ENCODE data around the gene TMEM253.
A peak's percentile ranks its signal among the peaks of the same experiment; 100 is the strongest.

TMEM253 gene

DNA sequence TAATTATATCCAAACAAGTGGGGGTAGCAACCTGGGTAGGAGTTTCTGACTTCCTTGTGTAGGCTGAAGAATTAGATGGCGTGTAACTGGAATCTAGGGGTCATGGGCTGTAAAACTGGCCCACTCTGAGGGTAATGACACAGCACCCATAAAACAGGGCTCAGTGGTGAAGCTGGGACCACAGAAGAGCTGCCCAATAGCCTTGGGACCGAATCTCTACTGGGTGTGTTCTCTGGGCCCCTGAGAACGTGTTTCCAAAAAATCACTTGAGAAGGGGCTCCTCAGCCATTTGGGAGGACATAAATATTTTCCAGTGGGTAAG is 39.6 kb upstream of the TMEM253 start:
- H3K27me3 ChIP-seq (replicated peaks): no peaks in the 10 kb centered on the region
- TF ChIP-seq CTCF (IDR thresholded peaks at IDR 0.05; ENCODE audit: low read depth, low read length, missing control alignments): no peak
- H3K36me3 ChIP-seq (replicated peaks): no peaks in the 10 kb centered on the region
- DNase-seq: no peak
- no peak overlapping the region for H3K4me3 ChIP-seq (ENCODE audit: low read depth, low read length)
- H3K27ac ChIP-seq: no peak overlapping the region
- in situ Hi-C loops (cut with HindIII; ENCODE audit: low pct_ligation_motif_present, low sequenced_read_pairs): no loop called here

DNA sequence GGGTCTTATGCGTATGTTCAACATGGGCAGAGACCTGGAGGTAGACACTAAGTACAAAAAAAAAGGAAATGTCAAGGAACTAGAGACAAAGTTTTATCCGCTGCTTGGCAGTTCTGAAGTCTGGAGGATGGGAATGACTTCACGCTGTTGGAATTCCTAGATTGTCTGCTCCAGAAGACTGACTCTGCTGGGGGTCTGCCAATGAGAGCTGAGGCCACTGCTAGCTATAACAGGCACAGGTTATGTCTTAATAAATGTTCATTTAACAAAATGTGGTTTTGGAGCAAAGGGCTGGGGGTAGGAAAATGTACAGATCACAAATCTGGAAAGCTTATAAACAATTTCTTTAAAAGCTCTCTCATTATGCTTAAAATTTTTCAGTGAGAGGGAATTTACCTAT is 37.4 kb upstream of the TMEM253 start:
- TF ChIP-seq CTCF (IDR thresholded peaks at IDR 0.05; ENCODE audit: low read depth, low read length, missing control alignments): no peak
- H3K27me3 ChIP-seq (replicated peaks): no peaks in the 10 kb centered on the region
- H3K4me3 ChIP-seq (ENCODE audit: low read depth, low read length): no peak overlapping the region
- H3K27ac ChIP-seq: no peak overlapping the region
- no peaks in the 10 kb centered on the region for H3K36me3 ChIP-seq (replicated peaks)
- in situ Hi-C loops (cut with HindIII; ENCODE audit: low pct_ligation_motif_present, low sequenced_read_pairs): no loop called here
- peak; percentile 84 for DNase-seq

DNA sequence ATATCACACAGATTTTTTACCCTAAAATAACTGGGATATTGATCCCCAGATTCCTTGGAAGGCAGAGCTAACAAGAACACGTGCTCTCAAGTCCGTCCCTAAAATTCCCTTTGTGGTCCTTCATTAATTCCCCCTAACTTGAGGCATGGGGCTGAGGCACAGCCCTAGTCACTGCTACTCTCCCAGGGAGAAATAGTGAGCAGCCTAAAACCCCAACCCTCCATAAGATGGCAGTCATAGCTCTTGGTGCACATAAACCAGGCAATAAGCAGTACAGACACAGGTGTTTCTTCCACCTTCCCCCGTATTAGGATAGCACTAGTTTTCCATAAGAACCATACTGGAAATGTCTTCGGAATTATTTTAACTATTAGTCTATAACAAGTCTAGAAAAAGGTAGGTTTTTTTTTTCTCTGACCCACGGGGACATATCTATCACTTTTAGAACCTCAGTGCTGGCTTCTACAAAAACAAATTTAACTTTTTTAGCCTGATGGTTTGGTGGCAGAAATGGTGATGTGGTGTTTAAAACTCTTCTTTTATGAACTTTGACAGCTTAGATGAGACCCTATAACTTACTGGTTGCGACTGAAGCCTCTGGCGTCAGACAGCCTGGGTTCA is 33.9 kb upstream of the TMEM253 start:
- Histone ChIP-seq H3K27ac (no peak overlapping the region), H3K36me3 (replicated peaks) (no peaks in the 10 kb centered on the region), H3K27me3 (replicated peaks) (no peaks in the 10 kb centered on the region), H3K4me3 (ENCODE audit: low read depth, low read length) (no peak overlapping the region)
- in situ Hi-C loops (cut with HindIII; ENCODE audit: low pct_ligation_motif_present, low sequenced_read_pairs): no loop called here
- peak; percentile 54 for TF ChIP-seq CTCF (IDR thresholded peaks at IDR 0.05; ENCODE audit: low read depth, low read length, missing control alignments)
- DNase-seq: no peak

DNA sequence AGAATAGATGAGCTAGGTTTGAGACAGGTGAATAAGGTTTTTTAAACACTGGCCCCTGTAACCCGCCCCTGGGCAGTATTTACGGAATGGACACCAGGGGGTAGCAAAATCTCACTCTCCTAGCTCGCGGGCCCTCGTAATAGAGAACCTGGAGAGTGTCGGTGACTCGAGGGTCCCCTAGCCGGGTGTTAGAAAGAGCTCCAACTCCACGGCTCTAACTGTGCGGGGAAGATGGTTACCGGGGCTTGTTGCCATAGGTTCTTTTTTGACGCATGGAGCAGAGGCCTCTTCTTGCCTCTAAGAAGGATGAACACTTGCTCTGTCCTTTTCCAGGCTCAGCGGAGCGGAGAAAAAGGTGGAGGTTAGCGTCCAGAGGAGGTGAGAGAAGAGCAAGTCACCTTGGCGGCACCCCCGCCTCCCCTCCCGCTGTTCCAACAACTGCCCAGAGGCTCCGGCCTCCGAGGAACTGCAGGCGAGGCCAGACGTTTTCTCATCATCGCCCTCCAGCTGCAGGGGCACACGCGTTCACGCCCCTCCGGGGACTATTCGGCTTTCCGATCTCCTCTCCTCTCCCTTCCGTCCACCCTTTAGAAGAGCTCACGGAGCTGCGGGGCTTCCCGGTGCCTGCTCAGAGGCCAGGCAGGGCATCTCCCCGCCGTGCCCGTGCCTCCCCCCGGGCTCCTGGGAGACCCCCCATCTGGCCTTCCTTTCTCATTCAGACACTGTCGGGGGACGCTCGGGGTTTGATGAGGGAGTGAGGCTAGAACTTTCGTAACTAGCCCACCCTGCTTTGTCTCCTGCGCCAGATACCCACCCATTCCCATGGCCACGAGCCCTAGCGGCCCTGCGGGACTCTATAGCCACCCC is 32.1 kb upstream of the TMEM253 start:
- Histone ChIP-seq H3K27ac (no peak overlapping the region), H3K36me3 (replicated peaks) (peaks cover 10% of the 10 kb centered on the region), H3K27me3 (replicated peaks) (no peaks in the 10 kb centered on the region), H3K4me3 (ENCODE audit: low read depth, low read length) (peak overlapping the region; percentile 83)
- peak; percentile 79 for TF ChIP-seq CTCF (IDR thresholded peaks at IDR 0.05; ENCODE audit: low read depth, low read length, missing control alignments)
- in situ Hi-C loops (cut with HindIII; ENCODE audit: low pct_ligation_motif_present, low sequenced_read_pairs): no loop called here
- DNase-seq: peak; percentile 39

GRCh38 chr14:21069388-21070082 is 31.3 kb upstream of the TMEM253 start:
- peak; percentile 5 for TF ChIP-seq CTCF (IDR thresholded peaks at IDR 0.05; ENCODE audit: low read depth, low read length, missing control alignments)
- Histone ChIP-seq H3K27me3 (replicated peaks) (no peaks in the 10 kb centered on the region), H3K4me3 (ENCODE audit: low read depth, low read length) (peak overlapping the region; percentile 83), H3K27ac (peak overlapping the region; percentile 3), H3K36me3 (replicated peaks) (peaks cover 18% of the 10 kb centered on the region)
- no peak for DNase-seq
- in situ Hi-C loops (cut with HindIII; ENCODE audit: low pct_ligation_motif_present, low sequenced_read_pairs): no loop called here
